LoVo (cell line): ENCODE results near the gene ARSB.
"Not testable (repeated sequence)": the region's sequence is repeated elsewhere in the genome, so short reads cannot be mapped to it uniquely, and the experiment has no call there.

Source experiments
- DNase-seq: peaks from one replicate; pipeline ENCODE4 v3.0.0-alpha.2; 2016; ENCODE audit warnings: low spot score

Gene ARSB

DNA sequence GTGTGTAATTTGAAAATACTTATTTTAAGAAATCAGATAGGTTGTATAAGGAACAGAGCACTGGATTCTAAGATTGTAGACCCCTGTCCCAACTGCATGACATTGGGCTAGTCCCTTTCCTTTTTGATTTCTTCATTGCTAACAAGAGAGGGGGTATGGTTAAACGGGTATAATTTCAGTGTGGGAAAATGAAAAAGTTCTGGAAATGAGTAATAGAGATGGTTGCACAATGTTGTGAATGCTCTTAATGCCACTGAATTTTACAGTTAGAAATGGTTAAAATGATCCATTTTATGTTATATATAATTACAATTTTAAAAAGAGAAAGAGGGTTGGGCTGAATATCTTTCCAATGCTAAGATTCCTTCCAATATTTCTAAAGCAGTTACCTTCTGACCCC is 233.2 kb downstream of the ARSB start:
- DNase-seq, result no peak

GRCh38 chr5:78750281-78750680 is 234.8 kb downstream of the ARSB start:
- DNase-seq, result no peak

DNA sequence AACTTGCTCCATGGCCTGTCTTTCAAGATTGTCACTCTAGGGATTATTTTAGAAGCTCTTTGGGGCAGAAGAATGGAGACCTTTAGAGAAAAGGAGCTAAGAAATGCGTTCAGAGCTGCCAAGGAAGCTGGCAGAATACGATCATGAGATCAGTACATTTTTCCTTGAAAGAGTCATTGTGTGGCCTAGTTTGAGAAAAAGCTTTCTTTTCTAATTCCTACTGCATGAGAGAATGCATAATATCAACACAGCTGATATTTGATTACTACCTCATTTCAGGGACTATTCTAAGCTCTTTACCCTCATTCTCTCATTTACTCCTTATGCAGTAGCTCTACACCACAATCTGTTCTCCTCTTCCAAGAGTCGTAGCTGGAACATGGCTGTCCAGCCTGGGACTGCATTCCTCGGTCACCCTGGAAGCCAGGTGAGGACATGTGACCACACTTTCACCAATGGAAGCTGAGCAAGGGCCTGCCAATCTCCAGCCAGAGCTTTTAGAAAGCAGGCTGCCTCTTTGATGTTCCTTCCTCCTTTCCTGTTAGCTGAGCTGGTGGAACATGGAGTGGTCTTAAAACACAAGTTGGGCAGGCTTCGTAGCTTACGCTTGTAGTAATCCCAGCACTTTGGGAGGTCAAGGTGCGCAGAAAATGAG is 237.3 kb downstream of the ARSB start:
- DNase-seq, result no peak

GRCh38 chr5:78747055-78747454 is 238.1 kb downstream of the ARSB start:
- no peak for DNase-seq

DNA sequence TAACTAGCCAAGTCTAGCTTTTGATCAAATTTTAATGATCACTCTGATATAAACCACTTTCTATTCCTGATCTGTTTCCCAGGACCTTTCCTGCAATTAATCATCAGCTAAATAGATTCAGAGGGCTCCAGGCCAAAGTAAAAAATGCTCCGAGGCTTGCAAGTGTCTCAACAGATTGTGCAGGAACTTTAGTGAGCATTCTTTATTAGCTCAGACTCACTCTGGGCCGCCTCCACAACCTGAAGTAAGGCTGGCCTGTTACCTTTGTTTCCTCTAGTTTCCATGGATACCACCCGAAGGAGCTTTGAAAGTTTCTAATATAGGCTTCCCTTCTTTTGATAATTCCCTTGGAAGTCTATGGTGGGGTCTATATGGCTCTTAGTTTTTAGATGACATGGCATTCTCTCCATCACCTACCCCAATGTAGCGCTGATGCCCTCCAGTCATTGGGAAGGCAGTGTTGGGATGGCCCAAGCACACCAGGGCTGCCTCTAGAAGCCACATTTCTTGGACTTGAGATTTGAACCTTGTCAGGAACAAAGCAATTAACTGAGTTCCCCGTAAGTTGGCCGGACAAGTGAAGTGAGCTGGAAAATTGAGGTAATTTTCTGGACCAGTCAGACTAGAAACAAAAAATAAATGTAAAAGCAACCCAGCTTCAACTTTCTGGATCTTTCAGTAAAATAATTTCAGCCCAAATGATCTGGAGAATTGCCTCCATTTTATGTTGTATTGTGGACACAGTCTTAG is 238.9 kb downstream of the ARSB start:
- no peak for DNase-seq

DNA sequence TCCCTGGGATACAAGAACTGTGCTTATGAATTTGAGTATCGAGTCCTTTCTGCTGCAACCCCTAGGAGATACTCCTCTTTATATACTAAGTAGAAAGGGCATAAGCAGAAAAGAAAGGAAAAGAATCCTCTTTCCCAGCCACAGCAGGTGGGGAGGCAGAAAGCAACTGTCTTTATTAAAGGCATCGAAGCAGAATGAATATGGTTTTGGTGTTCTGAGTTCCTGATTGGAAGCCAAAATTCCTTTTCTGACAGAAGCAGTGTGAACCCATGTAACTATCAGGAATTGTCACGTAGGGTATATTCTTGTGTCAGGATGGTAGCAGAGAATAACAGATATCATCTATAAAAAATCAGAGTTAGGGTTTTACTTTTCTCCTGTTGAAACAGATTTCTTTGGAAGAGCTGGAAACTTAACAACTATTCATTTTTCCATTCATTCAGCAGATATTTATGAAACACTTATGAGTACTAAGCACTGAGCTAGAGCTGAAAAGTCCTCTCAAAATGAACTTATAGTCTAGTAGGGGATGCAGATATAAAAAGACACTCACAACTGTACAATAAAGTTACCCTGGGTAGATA is 240.1 kb downstream of the ARSB start:
- no peak for DNase-seq

GRCh38 chr5:78741019-78741418 is 244.1 kb downstream of the ARSB start:
- no peak for DNase-seq

DNA sequence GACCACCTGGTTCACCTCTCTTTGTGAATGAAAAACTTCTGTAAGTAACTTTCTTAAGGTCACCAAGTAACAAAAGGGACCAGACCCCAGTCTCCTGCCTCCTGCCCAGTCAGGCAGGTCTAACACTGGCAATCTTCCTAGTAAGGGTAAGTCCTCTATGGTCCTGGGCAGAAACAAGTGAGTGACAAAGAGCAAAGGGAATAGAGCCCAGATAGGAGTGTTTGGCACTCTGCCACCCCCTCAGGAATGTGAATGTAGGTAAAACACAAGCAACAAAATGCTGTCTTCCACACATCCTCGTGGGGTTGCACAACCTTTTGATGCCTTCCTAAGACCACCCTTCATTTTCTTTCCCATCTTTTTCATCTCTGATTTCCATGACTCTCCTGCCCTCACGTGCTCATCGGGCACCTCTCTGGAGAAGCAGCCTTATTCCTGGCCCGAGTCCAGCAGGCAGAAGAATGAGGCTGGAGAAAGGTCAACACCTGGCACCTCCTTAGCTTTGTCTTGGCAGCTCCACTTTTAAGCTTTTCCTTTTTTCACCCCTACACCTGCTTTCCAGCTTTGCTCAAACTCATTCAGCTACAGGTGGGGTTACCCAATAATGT is 246.3 kb downstream of the ARSB start:
- DNase-seq, result peak; percentile 38

DNA sequence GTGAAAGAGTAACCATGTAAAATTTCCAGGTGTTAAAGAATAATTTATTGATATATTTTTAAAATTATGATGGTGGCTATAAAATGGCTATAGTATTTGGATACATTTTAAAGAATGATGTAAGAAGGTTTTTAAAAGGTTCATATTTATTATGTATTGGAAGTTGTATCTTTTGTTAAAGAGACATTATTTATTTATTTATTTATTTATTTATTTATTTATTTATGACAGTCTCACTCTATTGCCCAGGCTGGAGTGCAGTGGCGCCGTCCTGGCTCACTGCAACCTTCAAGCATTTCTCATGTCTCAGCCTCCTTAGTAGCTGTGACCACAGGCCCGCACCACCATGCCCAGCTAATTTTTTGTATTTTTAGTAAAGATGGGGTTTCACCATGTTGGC is 247.0 kb downstream of the ARSB start:
- no peak for DNase-seq

DNA sequence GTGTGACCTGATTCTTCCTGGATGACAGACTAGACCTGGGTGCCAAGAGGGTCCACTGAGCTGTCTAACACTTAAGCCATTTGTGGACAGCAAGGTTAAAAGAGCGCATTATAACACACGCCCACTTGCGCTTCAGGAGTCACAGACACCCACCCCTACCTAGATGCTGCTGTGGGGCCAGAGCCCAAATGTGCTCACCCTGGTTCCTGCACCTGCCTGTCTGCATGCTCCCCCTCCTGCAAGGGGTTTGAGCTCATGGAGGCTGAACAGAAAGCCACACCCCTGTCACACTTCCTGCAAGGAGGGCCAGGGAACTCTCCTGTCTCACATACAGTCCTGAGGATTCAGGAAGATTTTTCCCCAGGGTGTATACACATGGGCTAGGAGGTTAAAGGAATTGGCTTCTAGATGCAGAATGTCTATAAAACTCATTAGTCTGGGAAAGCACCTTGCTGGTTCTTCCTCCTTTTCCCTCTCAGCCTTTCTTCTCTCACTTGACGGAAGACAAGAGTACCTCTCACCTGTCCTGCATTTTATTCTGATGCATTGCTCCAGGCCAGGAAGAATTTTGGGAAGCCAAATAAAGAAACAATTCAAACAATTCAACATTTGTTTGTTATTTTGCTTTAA is 249.2 kb downstream of the ARSB start:
- no peak for DNase-seq

GRCh38 chr5:78734950-78735349 is 250.2 kb downstream of the ARSB start:
- no peak for DNase-seq

GRCh38 chr5:78734094-78734845 is 250.8 kb downstream of the ARSB start:
- DNase-seq, result no peak

DNA sequence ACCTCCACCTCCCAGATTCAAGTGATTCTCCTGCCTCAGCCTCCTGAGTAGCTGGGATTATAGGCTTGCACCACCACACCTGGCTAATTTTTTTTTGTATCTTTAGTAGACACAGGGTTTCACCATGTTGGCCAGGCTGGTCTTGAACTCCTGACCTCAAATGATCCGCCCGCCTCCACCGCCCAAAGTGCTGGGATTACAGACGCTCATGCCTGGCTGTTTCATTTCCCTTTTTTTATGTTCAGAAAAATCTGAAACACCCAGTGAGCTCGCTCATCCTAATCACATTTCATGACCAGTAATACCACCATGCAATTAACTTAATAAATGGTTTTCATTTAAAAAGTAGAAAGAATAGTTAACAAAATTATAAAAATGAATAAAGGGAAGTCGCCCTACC is 252.4 kb downstream of the ARSB start:
- not testable (repeated sequence) for DNase-seq

GRCh38 chr5:78731884-78732283 is 253.2 kb downstream of the ARSB start:
- DNase-seq, result peak; percentile 28

- DNase-seq, result no peak
Measured at GRCh38 chr5:78730300-78731094, 254.6 kb downstream of the ARSB start.

DNA sequence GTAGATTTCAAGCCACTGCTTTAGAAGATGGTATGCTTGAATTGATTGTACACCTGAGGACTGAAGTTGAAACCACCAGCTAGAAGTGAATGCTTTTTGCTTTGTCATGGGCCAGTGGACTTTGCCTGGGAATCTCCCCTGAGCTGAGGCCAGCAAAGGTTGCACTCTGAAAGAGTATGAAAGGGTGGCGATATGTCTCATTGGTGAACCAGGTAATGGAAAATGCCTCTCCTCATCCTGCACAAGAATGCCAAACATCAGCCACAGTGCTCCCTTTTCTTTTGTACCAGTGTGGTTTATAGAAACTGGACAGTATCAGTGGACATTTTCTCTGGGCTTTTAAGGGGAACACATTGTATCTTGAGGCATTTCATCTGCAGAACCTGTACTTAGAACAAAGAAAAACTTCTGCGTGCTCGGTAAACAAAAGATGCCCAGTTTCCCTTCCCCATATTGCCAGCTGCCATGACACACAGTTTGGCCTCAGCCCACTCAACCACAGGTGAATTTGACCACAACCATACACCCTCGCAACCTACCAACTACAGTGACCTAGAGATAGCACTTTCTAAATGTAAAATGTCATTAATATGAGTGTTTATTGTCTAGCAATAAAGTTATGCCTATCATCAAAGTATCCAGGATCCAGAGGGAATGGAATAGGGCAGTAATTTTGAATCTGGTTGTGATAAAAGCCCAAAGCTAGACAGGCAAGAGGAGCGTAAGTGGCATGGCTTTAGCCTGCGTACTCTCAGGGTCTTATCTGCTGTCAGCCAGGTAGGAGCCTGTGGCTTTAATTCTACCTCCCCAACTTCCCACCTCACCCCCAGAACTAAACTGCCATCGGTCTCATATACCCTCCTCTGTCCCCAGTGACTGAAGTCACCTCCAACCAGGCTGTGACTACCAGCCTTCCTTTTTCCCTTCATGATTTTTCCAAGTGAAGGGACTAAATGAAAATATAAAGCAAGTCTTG is 257.0 kb downstream of the ARSB start:
- peak; percentile 50 for DNase-seq
